ENCODE data around the gene SLC22A17.
"Not testable (repeated sequence)": the region's sequence is repeated elsewhere in the genome, so short reads cannot be mapped to it uniquely, and the experiment has no call there.

The SLC22A17 gene

GRCh38 chr14:23387916-23388882, 35.5 kb upstream of the SLC22A17 start:
- no peak for TF ChIP-seq CTCF (conservative IDR thresholded peaks at IDR 0.05; ENCODE audit: low read depth)

GRCh38 chr14:23386999-23387398, 34.3 kb upstream of the SLC22A17 start:
- no peak overlapping the region for H3K27ac ChIP-seq
- TF ChIP-seq CTCF (conservative IDR thresholded peaks at IDR 0.05; ENCODE audit: low read depth), result no peak
- POLR2A ChIA-PET (ENCODE audit: low non-redundant PET), result no interaction called here
- no peak for DNase-seq (ENCODE audit: low spot score)
- CTCF ChIA-PET, result no interaction called here

More at GRCh38 chr14:23387916-23388882, 35.5 kb upstream of the SLC22A17 start:
- no peak for DNase-seq (ENCODE audit: low spot score)
- no peak overlapping the region for H3K27ac ChIP-seq
- CTCF ChIA-PET, result interaction anchor here (1.6 kb wide), 1 partner anchor 8 kb away, joined by 8 read pairs; no protein-coding TSS in a partner anchor
- POLR2A ChIA-PET (ENCODE audit: low non-redundant PET), result no interaction called here

GRCh38 chr14:23386266-23386657, 33.6 kb upstream of the SLC22A17 start:
- DNase-seq (ENCODE audit: low spot score); H3K27ac ChIP-seq; CTCF ChIA-PET; POLR2A ChIA-PET (ENCODE audit: low non-redundant PET): not testable (repeated sequence)

- ChIA-PET POLR2A (ENCODE audit: low non-redundant PET) (no interaction called here), CTCF (interaction anchor here (1.5 kb wide), 1 partner anchor 32 kb away, joined by 5 read pairs; no protein-coding TSS in a partner anchor)
- no peak for DNase-seq (ENCODE audit: low spot score)
- no peak overlapping the region for H3K27ac ChIP-seq
- TF ChIP-seq CTCF (conservative IDR thresholded peaks at IDR 0.05; ENCODE audit: low read depth), result no peak
These were observed 33.1 kb upstream of the SLC22A17 start for GRCh38 chr14:23385642-23386265.

- no peak for DNase-seq (ENCODE audit: low spot score)
- H3K27ac ChIP-seq, result no peak overlapping the region
- POLR2A ChIA-PET (ENCODE audit: low non-redundant PET), result no interaction called here
- TF ChIP-seq CTCF (conservative IDR thresholded peaks at IDR 0.05; ENCODE audit: low read depth), result no peak
- CTCF ChIA-PET, result interaction anchor here (1.0 to 1.5 kb wide), 2 partner anchors 25 to 31 kb away, joined by 3 to 5 read pairs; no protein-coding TSS in a partner anchor
These were observed 32.6 kb upstream of the SLC22A17 start for GRCh38 chr14:23385244-23385641.

GRCh38 chr14:23384364-23385080, 31.8 kb upstream of the SLC22A17 start:
- ChIA-PET CTCF (interaction anchor here (1.0 to 1.5 kb wide), 2 partner anchors 24 to 30 kb away, joined by 3 to 5 read pairs; no protein-coding TSS in a partner anchor), POLR2A (ENCODE audit: low non-redundant PET) (interaction anchor here (0.6 kb wide), 1 partner anchor 59 kb away, joined by 6 read pairs; no protein-coding TSS in a partner anchor)
- no peak for DNase-seq (ENCODE audit: low spot score)
- no peak for TF ChIP-seq CTCF (conservative IDR thresholded peaks at IDR 0.05; ENCODE audit: low read depth)
- H3K27ac ChIP-seq, result no peak overlapping the region

Data from RWPE1 (cell line).